HEK293 (cell line): ENCODE data around the gene ALKBH7.

Source experiments
- CTCF ChIA-PET: fragments of 350-600 bp; formaldehyde crosslinking; extraction: SDS; loops from one replicate; lab custom pipeline; 2021; ENCODE audit warnings: antibody characterized with exemption; lab: Yijun Ruan, JAX
- POLR2A ChIA-PET: fragments of 300-600 bp; formaldehyde crosslinking; extraction: SDS; loops from one replicate; lab custom pipeline; 2020; ENCODE audit warnings: antibody characterized with exemption, inconsistent platforms; lab: Yijun Ruan, JAX
- H3K27ac ChIP-seq: fragments of 200-500 bp; sonication (Bioruptor generic); 2 replicates; pipeline ENCODE4 v1.5.1; 2014; ENCODE audit warnings: low read depth, low read length, control low read depth, inconsistent platforms; ENCODE audit errors: extremely low read depth
- H3K36me3 ChIP-seq, 2 experiments: fragments of 200-500 bp in 1 of 2; sonication (Bioruptor generic) in 1 of 2; 1 replicate in 1 of 2; 2 replicates in 1 of 2; pipeline ENCODE4 v1.5.1; 2014 to 2017; ENCODE audit warnings: inconsistent platforms in 2 of 2, low read length in 2 of 2; ENCODE audit not compliant: control insufficient read depth in 2 of 2, insufficient read depth in 1 of 2
- H3K4me1 ChIP-seq: fragments of 200-500 bp; sonication (Bioruptor generic); 2 replicates; pipeline ENCODE4 v1.5.1; 2014; ENCODE audit warnings: mild to moderate bottlenecking, low read length, inconsistent platforms; ENCODE audit not compliant: control insufficient read depth, insufficient read depth
- H3K4me3 ChIP-seq: 2 replicates; pipeline ENCODE4 v1.5.1; 2011; ENCODE audit warnings: low read depth, mild to moderate bottlenecking, control low read depth, low read length, moderate library complexity
- H3K9me3 ChIP-seq: fragments of 200-500 bp; sonication (Bioruptor generic); 2 replicates; pipeline ENCODE4 v1.5.1; 2014; ENCODE audit warnings: low read depth, low read length, inconsistent platforms; ENCODE audit not compliant: control insufficient read depth, insufficient read depth
- GLIS2 ChIP-seq: fragments of 450-650 bp; formaldehyde crosslinking; IDR thresholded peaks from 2 replicates; pipeline ENCODE4 v1.5.1; 2016; ENCODE audit warnings: missing biosample characterization, missing genetic modification characterization
- PRDM10 ChIP-seq: fragments of 450-650 bp; formaldehyde crosslinking; IDR thresholded peaks from 2 replicates; pipeline ENCODE4 v1.5.1; 2016; ENCODE audit warnings: missing biosample characterization, missing genetic modification characterization
- ZFP69B ChIP-seq: fragments of 450-650 bp; formaldehyde crosslinking; IDR thresholded peaks from 2 replicates; pipeline ENCODE4 v1.5.1; 2016; ENCODE audit warnings: missing biosample characterization, missing genetic modification characterization
- ZNF146 ChIP-seq: fragments of 450-650 bp; formaldehyde crosslinking; IDR thresholded peaks from 2 replicates; pipeline ENCODE4 v1.5.1; 2016; ENCODE audit warnings: missing biosample characterization, missing genetic modification characterization
- ZNF148 ChIP-seq: fragments of 450-650 bp; formaldehyde crosslinking; IDR thresholded peaks from 2 replicates; pipeline ENCODE4 v1.5.0; 2017; ENCODE audit warnings: missing biosample characterization, missing genetic modification characterization, borderline replicate concordance
- ZNF292 ChIP-seq: fragments of 450-650 bp; formaldehyde crosslinking; IDR thresholded peaks from 2 replicates; pipeline ENCODE4 v1.5.1; 2016; ENCODE audit warnings: low read depth, missing biosample characterization, missing genetic modification characterization, borderline replicate concordance
- ZNF518A ChIP-seq: fragments of 450-650 bp; formaldehyde crosslinking; conservative IDR thresholded peaks from 2 replicates; pipeline ENCODE4 v1.5.1; 2016; ENCODE audit warnings: low read depth, missing biosample characterization, missing genetic modification characterization
- ZNF692 ChIP-seq: fragments of 450-650 bp; formaldehyde crosslinking; IDR thresholded peaks from 2 replicates; pipeline ENCODE4 v1.5.1; 2016; ENCODE audit warnings: missing biosample characterization, missing genetic modification characterization

The ALKBH7 gene

GRCh38 chr19:6418562-6418932, 46.0 kb downstream of the ALKBH7 start:
- H3K27ac ChIP-seq: no peak overlapping the region
- H3K36me3 ChIP-seq: peaks cover 19 to 94% of the 10 kb centered on the region in 2 experiments
- ChIA-PET CTCF (interaction anchor here (0.7 kb wide), 1 partner anchor 68 kb away, joined by 3 read pairs; no protein-coding TSS in a partner anchor), POLR2A (interaction anchor here (0.6 to 1.3 kb wide), 2 partner anchors 25 to 1780 kb away, joined by 3 read pairs; partner anchors contain the start of gene GTF2F1)
- no peak for TF ChIP-seq ZNF146 (tag by site-specific recombination)
- no peak for TF ChIP-seq ZNF148 (tag by site-specific recombination)
- peak; percentile 32; the same call in 1 of the 2 replicates for TF ChIP-seq GLIS2
- no peak for TF ChIP-seq ZNF518A (tag by site-specific recombination)
- no peak for TF ChIP-seq ZNF292 (tag by site-specific recombination)
- H3K9me3 ChIP-seq: no peaks in the 10 kb centered on the region
- H3K4me3 ChIP-seq: no peak overlapping the region
- peaks cover 7% of the 10 kb centered on the region for H3K4me1 ChIP-seq

- Histone ChIP-seq H3K4me1 (peaks cover 7% of the 10 kb centered on the region), H3K9me3 (no peaks in the 10 kb centered on the region), H3K27ac (no peak overlapping the region), H3K4me3 (no peak overlapping the region), H3K36me3 (peaks cover 15 to 71% of the 10 kb centered on the region in 2 experiments)
- TF ChIP-seq PRDM10 (peak; percentile 64), GLIS2 (0 out of 2 replicates have a peak, but pooled peaks have one; percentile 12), ZFP69B (tag by site-specific recombination) (peak; percentile 53; the same call in 1 of the 2 replicates), ZNF518A (tag by site-specific recombination) (no peak), ZNF692 (no peak)
- ChIA-PET POLR2A (interaction anchor here (1.4 kb wide), 2 partner anchors 38 to 49 kb away, joined by 3 read pairs; partner anchors contain the start of genes ALKBH7 and SLC25A23), CTCF (no interaction called here)
Measured at GRCh38 chr19:6421075-6422014, 48.8 kb downstream of the ALKBH7 start.
